CD1c-positive myeloid dendritic cell (primary cell): ENCODE results near the gene LBH.
A peak's percentile ranks its signal among the peaks of the same experiment; 100 is the strongest.

Experiments used
- DNase-seq: peaks from one replicate; pipeline ENCODE4 v3.0.0-alpha.2; 2016; ENCODE audit errors: extremely low spot score

Gene LBH

DNA sequence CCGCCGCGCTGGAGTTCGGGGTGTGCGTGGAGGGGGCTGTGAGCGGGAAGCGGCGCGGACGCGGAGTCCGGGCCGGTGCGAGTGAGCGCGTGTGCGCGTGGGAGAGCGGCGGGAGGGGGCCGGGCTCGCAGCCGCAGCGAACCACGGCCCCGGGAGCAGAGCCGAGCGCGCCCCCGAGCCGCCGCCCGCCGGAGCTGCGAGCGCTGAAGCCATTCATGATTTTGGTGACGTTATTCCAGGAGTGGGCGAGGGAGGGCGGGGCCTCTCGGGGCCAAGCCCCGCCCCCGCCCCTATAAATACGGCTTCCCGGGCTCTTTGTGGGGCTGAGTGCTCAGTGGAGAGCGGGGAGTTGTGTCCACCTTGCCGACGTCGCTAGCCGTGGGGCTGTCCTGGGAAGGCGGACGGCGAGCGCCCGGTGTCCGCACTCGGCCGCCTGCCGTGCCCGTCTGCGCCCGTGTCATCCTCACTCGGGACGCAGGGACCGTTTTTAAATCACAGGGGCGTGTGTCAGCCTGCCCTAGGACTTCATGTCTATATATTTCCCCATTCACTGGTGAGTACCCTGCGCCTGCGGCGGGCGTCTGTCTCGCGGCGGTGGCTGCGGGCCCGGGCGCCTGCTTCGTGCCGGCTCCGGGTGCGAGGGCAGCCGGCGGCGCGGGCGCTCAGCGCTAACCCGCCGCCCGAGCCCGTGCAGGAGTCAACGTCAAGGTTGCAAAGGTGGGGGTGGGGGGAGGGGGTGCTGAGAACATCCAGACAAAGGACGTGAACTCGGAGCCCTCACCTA, at the start of gene LBH:
Gene LBH, plus strand, starts transcription at position 323 of the 784 bp plus-strand sequence. Its CDS starts 205 bp downstream, at position 528.
- peak; percentile 91 for DNase-seq

DNA sequence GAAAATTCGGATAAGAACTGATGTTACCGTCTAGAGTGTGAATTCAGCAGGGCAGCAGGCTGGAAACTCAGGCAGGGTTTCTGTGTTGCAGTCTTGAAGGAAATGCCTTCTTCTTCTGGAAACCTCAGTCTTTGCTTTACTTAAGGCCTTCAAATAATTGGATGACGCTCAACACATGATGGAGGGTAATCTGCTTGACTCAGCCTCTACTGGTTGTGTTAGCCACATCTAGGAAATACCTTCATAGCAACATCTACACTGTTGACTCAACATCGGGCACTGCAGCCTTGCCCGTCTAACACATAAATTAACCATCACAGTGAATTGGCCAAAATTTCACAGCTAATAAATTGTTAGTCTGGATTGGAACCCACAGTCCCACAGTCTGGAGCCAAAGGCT, 47.3 kb upstream of the LBH start:
- no peak for DNase-seq

DNA sequence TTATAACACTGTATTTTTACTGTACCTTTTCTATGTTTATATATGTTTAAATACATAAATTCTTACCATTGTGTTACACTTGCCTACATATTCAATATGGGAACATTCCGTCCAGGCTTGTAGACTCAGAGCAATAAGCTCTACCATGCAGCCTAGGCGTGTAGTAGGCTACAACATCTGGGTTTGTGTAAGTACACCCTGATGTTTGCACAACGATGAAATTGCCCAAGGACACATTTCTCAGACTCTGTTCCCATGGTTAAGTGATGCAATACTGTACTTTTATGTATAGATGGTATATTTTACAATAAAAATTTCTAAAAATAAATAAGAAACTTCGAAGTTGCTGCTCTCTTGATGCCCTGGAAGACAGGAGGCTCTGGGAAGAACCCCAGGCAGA, 46.2 kb upstream of the LBH start:
- DNase-seq, result peak; percentile 19

DNA sequence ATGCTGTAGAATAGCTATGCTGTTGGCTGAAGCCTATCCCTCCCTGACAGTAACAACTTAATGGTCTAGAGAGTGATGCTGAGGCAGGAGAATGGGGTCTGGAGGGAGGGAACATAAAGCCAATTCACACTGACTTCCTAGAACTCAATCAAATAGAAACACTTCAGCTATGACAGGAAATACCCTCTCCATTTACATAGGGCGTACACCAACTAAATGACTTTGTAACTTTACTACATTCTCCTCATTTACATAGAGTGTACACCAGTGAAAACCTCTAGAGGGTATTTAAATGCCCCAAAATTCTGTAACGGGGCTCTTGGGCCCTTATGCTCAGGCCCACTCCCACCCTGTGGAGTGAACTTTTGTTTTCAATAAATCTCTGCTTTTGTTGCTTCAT, 43.0 kb upstream of the LBH start:
- DNase-seq, result no peak

DNA sequence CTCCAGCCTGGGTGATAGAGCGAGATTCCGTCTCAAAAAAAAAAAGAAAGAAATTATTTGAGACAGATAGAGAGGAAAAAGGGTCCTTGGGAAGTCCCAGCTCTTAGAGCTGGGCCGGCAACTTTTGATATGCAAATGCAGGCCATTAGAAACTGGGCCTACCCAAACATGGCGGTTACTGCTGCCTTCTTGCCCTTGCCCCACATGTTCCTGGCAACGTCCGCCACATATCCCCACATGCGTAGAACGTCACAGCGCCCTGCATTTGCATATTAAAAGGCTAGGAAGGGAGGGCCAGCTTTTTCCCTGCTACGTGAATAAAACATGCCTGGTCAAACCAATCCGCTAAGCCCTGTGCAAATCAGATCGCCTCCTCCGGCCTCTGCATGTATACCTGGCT, 40.7 kb upstream of the LBH start:
- no peak for DNase-seq

DNA sequence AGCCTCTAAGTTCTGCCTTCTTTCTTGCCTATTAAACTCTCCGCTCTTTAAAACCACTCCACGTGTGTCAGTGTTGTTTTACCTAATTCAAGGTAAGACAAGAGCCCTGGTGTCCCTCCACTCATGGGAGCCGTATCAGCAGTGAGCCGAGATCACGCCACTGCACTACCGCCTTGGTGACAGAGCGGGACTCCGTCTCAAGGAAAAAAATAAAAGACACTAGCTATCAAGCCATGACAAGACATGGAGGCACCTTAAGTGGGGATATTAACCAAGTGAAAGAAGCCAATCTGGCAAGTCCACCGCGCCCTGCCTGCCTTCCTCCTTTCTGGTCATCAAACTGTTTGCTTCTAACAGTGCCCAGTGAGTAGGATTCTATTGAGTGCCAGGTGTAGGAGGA, 40.2 kb upstream of the LBH start:
- no peak for DNase-seq

DNA sequence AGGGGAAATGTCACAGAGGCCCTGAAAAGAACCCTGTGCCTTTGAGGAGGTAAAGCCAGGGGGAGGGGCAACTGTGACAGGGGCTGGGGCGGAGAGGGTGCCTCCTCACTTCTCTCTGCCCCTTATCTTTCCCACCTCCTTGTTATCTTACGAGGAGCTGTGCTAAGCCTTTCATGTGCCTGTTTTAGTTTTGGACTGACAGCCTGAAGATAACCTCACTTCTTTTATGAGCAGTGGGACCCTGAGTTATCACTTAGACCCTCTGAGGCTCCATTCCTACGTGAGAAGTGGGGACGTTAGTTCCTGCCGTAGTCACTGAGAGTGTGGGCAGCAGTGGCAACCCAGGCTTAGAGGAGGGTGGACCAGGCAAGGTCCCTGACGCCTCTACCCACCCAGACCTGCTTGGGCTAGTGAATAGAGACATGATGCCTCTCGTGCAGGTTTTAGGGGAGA, 39.5 kb upstream of the LBH start:
- no peak for DNase-seq

DNA sequence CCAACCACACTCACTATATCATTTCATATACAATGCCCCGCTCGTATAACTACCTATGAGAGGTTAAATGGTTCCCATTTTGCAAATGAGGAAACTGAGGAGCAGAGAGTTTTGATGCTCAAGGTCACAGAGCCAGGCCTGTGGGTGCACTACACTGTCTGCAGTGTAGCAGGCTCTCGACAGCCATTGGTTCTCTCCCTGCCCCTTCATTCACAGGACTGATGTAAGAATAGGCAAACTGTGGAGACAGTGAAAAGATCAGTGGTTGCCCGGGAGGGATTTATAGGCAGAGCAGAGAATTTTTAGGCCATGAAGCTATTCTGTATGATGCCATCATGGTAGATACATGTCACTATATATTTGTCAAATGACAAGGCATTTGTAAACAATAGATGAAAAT, 39.0 kb upstream of the LBH start:
- no peak for DNase-seq

DNA sequence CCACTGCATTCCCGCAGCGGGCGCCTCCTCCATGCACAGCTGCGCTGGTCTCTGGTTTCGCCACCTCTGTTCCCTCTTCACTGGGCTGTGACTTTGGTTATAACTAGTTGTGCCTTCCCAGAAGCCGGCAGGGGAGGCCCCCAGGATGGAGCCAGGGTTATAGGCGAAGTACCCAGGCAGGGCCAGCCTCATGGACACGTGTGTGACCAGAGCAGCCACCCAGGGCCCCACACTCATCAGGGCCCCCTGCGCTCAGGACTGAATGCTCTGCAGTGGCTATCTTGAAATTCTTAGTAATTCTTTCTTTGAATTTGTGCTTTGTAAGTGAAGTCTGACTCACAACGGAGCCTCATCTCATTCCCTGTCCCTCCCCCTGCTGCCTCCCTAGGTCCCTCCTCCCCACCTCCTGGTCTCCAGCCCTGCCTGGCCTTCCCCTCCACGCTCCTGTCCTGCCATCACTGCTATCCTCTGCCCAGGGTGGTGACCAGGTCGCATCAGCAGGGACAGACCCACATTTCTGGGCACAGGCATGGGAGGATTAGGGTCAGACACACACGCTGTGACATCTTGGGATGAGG, 38.1 kb upstream of the LBH start:
- no peak for DNase-seq

DNA sequence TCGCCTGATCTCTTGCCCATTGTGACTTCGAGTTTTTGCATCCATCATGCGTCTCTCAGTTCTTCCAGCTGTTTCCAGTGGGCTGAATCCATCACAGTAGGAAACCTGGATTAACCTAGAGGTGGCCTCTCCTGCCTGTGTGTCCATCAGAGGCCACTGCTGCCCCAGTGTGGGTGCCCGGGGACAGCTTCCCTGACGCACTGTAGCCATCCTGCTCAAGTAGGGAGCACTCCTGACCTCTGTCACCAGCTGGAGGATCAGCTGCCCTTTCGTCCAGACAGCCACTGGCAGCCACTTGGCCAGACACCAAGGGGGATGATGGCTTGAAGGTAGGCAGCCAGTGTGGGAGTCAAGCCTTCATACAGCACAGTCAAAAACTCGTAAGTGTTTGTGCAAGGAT, 36.9 kb upstream of the LBH start:
- no peak for DNase-seq

DNA sequence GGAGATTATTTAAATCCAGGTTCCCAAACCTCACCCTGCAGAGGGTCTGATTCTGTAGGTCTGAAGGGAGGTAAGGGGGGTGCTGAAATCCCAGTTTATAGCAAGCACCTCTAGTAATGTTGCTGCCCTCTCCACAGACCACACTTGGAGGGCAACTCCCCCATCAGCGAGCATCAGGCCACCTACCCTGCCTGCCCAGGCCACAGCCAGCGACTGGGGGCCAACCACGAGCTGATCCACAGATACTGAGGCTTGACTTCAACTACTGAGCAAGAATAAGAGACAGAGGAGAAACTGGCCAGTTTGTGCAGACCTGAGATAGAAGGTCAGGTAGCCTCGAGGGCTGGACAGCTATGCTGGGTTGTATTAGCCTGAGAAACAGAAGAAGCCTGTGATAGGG, 36.3 kb upstream of the LBH start:
- DNase-seq, result no peak

DNA sequence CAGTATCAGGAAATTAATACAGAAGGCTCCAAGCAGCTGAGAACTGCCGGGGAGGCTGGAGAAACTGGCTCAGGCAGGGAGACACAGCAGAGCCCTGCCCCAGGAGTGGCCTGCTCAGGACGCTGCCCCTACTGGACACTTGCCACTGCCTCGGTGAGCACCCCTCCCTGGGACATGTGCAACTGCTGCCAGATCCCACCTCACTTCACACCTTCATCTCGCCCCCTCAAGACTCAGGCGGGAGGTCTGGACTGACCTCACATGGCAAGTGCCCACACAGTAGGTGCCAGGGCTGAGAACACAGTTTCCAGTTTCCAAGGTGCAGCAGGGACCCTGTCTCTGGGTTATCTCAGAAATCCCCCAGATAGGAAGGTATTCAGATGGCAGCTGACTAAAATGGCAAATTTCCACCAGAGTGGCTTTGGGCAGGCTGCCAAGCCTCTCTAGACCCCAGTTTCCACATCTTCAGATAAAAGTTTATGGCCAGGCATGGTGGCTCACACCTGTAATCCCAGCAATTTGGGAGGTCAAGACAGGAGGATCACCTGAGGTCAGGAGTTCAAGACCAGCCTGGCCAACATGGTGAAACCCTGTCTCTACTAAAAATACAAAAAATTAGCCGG, 33.7 kb upstream of the LBH start:
- DNase-seq, result no peak

DNA sequence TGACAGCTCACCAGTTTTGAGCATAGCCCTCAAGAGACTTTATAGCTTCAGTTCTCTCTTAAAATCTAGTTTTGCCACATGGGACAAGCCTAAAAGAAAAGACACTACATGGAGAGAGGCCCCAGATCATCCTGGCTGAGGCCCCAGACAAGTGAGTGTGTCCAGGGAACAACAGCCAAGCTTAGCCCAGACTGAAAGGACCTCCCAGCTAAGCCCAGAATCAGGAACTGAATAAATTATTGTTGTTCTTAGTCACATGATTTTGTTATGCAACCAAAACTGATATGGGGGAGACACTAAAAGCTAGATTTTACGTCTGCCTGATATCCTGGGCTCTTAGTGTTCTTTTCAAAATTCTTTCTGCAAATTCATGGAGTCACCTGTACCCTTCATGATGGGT, 29.3 kb upstream of the LBH start:
- peak; percentile 43 for DNase-seq

DNA sequence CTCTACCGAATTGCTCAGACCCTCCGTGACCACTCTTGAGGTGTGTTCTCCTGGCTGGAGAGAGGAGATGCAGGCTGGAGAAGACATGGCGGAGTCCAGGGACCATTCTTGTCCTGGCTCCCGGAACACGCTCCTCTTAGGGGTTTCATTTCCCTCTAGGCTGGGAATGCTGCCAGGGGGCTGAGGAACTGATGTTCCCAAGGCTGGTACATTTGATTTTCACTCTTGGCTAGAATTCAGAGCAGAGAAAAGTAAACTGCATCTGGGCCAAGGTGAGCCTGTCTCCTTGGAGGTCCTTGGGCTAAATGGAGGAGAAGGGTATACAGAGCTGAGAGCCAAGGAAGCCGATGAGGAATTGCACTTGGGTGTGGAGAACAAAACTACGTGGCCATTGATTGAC, 28.2 kb upstream of the LBH start:
- no peak for DNase-seq

DNA sequence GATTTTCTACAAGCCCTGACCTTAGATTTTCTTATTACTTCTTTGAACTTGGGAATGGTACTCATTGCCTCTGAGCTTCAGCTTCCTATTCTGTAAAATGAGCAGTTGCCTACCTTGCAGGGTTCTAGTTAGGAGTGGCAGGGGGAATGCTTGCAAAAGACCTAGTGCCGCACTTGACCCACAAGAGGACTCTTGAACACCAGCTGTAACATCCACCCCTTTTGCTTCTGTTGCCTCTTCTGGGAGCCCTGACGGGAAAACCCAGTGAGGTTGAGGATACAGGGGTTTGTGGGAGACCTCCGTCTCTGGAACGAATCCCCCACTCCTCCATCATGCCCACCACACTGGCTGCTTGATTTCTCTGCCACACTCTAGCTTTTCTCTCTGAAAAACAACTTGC, 27.1 kb upstream of the LBH start:
- DNase-seq, result no peak

DNA sequence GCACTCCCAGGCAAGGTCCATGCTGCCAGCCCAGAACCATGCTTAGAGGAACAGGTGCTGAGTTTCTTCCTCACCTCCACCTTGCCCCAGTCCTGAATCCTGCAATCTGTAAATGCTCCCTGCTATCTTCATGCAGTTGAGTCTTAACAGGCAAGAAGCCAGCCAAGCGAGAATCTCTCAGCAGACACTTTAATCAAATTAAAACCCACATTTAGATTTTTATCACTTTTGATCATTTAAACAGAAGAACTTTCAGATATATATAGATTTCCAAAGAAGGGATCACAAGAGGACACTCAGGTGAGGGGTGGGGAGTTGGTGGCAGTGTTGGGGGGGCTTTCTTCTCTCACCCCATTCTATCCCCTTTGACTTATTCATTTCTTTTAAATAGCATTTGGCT, 25.9 kb upstream of the LBH start:
- DNase-seq, result no peak

DNA sequence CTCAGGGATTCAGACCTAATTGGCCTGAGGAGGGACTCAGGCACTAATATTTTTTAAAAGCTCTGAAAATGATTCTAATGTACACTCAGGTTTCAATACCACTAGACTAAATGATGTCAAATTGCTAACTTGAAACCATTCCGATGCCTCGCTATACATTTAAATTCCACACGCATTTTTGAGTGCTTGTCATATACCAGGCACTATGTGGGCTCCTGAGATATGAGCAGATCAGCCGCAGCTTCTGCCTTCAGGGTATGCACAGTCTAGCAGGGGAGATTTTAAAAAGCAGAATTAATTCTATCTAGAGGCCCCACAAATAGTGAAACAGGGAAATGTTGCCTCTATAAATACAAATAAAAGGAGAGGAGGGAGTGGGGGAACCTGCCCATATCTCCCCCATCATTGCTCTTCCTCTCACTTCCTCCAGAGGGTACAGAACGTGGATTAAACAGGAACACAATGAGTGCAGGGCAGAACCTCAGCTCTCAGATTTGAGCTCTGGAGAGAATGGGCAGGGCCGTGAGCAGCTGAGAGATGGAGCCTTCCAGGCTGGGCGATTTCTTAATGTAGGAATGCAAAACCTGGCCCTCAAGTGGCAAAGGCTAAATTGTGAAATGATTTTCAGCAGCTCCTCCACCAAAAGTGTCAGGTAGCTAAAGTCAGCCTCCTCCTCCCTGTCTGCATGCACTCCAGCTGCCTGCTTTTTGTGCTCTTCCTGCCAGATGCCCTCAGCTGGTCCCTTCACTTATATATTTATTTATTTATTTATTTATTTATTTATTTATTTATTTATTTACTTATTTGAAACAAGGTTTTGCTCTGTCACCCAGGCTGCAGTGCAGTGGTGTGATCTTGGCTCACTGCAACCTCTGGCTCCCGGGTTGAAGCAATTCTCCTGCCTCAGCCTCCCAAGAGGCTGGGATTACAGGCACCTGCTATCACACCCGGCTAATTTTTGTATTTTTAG, 24.6 kb upstream of the LBH start:
- no peak for DNase-seq

DNA sequence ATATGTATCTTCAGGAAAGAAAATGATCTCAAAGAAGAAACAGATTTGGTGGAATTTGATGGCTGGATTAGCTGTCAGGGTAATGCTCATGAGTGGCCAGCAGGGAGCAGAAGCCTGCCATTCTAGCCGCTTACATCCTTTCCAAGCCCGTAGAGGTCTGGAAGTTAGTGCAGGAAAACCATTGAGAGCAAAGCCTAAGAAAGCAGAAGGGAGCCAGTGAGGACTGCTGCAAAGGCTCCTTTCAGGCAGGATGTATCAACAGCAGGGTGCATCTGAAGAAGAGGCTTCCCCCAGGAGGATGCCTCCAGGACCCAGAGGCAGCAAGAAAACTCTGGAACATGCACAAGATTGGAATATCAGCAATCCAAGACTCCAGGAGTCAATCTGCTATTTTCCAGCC, 22.9 kb upstream of the LBH start:
- DNase-seq, result peak; percentile 62

DNA sequence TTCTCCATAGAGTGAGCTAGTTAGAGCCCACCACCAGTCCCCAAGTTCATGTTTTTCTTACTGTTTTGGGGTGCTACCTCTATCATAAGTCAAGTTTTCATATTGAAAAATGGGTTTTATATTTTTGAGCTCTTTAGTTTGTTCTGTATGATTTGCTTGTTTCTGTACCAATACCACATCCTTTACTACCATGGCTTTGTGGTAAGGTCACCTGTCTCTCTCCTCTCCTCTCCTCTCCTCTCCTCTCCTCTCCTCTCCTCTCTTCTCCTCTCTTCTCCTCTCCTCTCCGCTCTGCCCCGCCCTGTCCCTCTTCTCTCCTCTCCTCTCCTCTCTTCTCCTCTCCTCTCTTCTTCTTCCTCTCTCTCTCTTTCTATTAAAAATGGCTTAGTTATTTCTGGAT, 22.1 kb upstream of the LBH start:
- DNase-seq, result no peak

DNA sequence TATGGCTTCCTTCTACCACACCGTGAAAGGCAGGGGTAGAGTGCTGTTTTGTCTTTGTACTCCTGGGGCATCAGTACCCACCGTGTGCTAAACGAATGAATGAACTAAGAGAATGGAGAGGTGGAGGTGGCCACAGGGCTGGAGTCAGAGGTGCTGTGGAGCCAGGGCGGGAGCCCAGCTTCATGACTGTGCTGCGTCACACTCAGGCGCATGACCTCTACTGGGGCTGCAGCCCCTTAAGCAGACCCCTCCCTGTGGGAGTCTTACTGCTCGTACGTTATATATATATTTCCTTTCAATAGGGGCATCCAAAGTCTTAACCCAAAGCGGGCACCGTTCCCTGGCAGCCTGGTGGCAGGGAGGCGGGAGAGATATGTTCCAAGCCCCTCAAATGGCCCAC, 18.0 kb upstream of the LBH start:
- DNase-seq, result no peak

DNA sequence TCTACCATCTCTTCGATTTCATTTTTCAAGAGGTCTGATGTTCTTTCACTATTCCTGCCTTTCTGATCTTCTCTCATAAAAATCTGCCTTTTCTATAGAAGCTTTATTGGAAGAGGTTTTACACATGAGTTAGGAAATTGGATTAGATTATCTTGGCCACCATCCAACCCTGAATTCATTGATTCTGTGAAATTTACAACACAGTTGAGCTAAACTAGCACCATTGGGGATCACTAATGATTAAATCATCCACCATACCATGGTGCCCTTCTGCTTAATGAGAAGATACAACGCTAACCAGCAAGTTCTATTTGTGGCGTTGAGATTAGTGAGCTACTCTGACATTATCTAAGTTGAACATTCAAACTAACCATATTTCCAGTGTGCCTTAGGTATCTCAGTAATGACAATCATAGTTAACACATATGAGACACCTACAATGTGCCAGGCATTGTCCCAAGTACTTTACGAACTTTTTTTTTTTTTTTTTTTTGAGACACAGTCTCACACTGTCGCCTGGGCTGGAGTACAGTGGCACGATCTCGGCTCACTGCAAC, 17.3 kb upstream of the LBH start:
- DNase-seq, result no peak

DNA sequence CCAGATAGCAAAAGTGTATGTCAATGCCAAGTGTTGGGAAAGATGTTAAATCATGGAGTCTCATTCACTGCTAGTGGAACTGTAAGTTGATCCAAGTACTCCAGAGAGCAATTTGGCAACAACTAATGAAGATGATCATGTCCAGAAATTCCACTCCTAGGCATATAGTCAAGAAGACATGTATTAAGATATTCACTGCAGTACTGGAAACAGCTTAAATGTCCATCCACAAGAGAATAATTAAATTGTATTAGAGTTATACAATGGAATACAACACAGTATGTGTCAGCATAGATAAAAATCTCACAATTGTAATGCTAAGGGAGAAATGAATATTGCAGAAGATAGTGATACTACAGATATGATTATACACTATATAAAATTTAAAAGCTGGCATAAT, 15.2 kb upstream of the LBH start:
- DNase-seq, result no peak
